Kidney glomerular epithelial cell (primary cell): Measurements from ENCODE around the gene SUSD2.
"Not testable (repeated sequence)": the region's sequence is repeated elsewhere in the genome, so short reads cannot be mapped to it uniquely, and the experiment has no call there.

Experiments
- DNase-seq: peaks from one replicate; lab custom pipeline; 2025; lab: John Stamatoyannopoulos, UW

SUSD2 gene

DNA sequence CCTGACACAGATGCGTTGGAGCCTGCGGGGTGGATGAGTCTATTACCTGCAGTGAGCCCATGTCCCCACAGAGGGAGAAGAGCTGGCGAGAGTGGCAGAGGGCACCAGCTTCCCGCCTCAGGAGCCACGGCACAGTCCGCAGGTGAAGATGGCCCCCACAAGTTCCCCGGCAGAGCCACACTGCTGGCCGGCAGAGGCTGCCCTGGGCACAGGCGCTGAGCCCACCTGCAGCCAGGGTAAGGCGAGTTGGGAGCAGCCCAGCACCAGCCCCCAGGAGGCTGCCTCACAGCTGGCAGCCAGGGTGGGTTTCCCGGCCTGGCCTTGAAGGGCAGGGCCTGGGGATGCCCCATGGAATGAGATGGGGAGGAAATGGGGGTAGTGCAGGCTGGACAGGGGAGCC is 5.2 kb upstream of the SUSD2 start:
- no peak for DNase-seq

DNA sequence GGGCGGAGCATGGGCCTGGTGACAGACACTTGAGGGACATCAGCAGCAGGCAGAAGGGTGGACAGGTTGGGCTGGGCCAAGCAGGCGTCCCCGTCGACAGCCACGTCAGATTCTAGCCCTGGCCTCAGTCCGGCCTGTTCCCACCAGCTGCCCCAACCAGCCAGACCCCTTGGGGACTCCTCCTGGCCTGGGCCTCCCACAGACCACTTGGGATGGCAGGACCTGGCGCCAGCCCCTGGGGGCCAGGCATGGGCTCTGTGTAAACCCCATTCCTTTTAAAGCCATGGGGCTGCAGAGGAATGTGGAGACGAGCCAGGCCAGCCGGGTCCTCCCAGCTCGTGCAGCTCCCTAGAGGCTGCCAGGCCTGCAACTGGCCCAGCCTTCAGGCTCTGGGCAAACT is 4.7 kb upstream of the SUSD2 start:
- DNase-seq = no peak

DNA sequence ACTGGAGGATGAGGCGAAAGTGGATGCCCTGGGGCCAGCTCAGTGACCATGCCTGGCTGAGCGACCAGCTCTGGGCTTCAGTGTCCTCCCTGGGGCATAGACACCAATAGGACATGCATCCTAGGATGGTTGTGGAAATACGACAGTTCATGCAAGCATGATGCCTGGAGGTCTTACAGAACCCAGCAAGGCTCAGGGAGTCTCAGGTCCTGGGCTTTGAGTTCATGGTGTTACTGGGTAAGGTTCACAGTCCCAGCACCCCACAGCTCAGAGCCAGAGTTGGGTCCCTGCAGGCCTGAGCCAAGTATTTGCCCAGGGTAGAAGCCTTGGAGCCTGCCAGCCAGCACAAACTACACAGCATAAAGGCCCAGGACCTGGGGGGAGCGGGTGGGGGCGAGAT is 4.2 kb upstream of the SUSD2 start:
- no peak for DNase-seq

GRCh38 chr22:24177456-24177855 is 3.8 kb upstream of the SUSD2 start:
- no peak for DNase-seq

- no peak for DNase-seq
These were observed 3.3 kb upstream of the SUSD2 start for GRCh38 chr22:24178021-24178431.

GRCh38 chr22:24178502-24179440 is 2.5 kb upstream of the SUSD2 start:
- DNase-seq = no peak

DNA sequence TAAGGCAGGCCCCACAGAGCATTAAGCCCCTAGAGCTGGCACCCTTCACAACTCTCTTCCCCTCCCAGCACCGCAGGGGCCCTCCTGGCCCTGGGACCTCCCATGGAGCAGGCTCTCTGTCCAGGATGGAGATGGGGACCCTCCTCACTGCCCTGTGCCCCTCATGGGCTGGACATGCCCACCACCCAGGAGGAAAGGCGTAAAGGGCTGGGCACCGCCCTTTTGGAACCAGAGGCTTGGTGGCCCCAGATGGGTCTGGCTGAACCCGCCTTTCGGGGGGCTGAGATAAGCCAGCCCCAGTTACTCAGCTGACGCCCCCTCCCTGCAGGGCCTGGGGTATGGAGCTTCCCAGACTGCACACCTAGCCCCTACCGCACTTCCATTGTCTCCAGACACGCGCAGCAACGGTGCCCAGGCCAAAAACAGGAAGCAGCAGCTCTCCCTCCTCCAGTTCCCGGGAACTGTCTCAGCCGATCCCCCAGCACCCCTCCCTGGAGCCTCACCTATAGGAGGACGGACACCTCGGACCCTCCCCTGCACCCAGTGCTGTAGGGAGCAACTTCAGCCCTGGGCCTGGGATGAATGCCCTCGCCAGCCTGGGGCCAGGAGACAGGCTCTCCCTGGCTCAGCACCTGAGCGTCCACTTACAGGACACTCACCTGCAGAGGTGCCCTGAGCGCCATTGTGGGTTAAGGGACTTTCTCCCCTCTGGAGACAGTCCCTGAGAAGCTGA is 1.6 kb upstream of the SUSD2 start:
- no peak for DNase-seq

GRCh38 chr22:24180316-24181087 is 785 bp upstream of the SUSD2 start:
- no peak for DNase-seq

DNA sequence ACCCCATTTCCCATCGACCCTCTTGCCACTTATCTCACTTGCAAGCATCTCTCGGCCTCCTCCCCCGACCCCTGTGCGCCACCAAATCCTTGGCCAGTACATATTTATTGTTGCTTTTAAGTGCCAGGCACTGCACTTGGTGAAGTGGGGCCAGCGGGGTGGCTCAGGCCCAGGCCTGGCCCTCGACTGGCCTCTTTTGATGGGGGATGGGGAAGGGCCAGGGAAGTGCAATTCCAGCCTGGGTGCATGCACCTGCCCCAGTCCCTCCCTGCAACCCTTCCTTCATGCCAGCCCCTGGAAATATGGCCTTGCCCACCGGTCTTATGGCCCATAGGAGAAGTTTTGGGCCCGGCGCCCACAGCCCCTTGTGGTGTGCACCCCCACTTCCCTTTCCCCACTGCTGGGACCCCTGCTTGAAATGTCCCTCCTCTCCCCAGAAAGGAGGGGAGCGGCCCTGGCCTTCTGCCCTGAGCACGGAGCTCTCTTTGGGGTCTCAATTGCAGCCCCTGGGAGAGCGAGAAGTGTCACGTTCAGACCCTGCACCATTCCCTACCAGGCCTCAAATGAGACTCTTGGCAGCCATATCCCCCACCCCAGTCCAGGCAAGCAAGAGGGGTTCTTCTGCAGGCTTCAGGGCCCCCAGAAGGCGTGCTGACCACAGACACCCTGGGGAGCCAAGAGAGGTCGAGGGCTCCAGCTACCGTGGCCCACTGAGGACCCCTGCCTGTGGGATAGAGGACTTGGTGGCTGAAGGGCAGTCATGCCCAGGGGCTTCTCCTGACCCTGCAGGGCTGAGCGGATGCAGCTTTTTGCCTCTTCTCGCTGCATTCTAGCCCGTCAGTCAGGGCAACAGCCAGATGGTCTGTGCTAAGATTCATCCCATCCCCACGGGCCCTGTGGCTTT is 961 bp downstream of the SUSD2 start:
- DNase-seq = no peak

DNA sequence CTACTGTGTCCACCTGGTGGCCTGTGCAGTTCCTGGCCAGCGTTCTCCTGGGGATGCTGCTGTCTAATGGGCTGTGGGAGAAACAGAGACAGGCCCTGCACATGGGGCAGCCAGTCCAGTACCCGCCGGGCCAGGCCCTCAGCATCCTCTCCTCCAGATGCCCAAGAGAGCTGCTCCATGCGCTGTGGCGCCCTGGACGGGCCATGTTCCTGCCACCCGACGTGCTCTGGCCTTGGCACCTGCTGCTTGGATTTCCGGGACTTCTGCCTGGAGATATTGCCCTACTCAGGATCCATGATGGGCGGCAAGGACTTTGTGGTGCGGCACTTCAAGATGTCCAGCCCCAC is 1.6 kb downstream of the SUSD2 start:
- not testable (repeated sequence) for DNase-seq

GRCh38 chr22:24183321-24184031 is 2.2 kb downstream of the SUSD2 start:
- DNase-seq = no peak

- no peak for DNase-seq
These were observed 2.9 kb downstream of the SUSD2 start for GRCh38 chr22:24184057-24184798.

DNA sequence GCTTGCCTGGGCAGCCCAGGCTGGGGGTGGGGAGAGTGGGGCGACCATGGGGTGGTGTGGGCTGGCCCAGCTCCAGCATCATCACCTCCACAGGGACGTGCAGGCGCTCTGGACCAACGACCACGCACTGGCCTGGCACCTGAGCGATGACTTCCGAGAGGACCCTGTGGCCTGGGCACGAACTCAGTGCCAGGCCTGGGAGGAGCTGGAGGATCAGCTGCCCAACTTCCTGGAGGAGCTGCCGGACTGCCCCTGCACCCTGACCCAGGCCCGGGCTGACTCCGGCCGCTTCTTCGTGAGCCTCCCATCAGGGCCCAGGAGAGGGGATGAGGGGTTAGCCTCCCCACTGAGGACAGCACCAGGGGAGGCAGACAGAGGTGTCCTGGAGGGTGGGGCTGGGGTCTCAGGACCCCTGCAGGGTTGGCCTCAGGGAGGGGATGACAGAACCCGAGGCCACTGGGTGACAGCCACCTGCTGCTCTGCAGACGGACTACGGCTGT is 3.8 kb downstream of the SUSD2 start:
- no peak for DNase-seq

- DNase-seq = no peak
These were observed 4.4 kb downstream of the SUSD2 start for GRCh38 chr22:24185501-24186351.

DNA sequence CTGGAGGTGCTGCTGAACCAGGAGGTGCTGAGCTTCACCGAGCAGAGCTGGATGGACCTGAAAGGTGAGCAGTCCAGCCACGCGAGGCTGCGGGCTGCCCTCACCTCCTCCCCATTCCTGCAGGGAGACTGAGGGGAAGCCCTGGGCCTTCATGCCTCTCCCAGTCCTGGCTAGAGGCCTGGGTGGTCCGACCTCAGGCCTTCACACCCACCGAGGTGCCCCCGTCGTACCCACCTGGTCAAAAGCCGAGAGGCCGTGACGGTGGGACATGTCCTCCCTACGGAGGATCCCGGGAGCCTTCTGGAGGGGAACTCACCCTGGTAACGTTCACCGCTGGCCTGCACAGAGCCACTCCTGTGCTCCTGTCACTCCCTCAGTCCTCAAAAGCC is 5.1 kb downstream of the SUSD2 start:
- DNase-seq = no peak

GRCh38 chr22:24186892-24187670 is 5.8 kb downstream of the SUSD2 start:
- DNase-seq = no peak

DNA sequence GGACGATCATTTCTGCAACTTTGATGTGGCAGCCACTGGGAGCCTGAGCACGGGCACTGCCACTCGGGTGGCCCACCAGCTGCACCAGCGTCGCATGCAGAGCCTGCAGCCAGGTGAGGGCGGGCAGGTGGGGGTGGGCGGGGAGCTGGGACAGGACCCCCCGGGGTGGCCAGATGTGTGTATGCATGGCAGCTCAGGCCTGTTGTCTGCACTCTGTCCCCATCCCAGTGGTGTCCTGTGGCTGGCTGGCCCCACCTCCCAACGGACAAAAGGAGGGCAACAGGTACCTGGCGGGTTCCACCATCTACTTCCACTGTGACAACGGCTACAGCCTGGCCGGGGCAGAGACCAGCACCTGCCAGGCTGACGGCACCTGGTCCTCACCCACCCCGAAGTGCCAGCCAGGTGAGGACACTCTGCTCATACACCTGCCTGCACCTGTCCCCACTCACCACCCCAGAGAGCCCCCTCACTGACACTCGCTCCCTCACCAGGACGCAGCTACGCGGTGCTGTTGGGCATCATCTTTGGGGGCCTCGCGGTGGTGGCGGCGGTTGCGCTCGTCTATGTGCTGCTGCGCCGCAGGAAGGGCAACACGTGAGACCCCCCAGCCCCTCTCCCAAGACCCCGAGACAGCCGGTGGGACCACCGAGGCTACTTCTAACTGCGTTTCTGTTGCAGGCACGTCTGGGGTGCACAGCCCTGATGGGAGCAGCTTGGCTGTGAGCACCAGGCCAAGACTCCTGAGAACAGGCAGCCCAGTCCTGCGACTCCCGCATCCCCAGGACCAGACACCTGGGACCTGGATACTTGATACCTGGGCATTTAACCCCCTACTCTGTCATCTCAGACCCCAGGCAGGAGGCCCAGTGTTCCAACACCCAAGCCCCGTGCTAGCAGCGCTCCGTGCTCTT is 6.7 kb downstream of the SUSD2 start:
- DNase-seq = no peak
